SK-N-SH treated with all-trans-retinoic acid at 6 μM for 48 hours (cell line): ENCODE measurements around the gene LRMDA.

Experiments
- ATAC-seq: fragments of 200-7000 bp; cut with Tn5 transposase; 3 replicates; pipeline ENCODE4 v1.9.1; 2020; ENCODE audit warnings: mild to moderate bottlenecking, moderate library complexity
- BACH2 ChIP-seq: fragments of 250-450 bp; sonication (Bioruptor Pico); IDR thresholded peaks from 2 replicates; pipeline ENCODE4 v1.9.0; 2021; ENCODE audit warnings: mild to moderate bottlenecking, borderline replicate concordance
- CSDC2 ChIP-seq: fragments of 250-450 bp; sonication (Bioruptor Pico); IDR thresholded peaks from 2 replicates; pipeline ENCODE4 v1.5.0; 2020; ENCODE audit warnings: mild to moderate bottlenecking, moderate library complexity
- ESRRG ChIP-seq: fragments of 250-450 bp; sonication (Bioruptor Pico); IDR thresholded peaks from 2 replicates; pipeline ENCODE4 v1.6.1; 2021; ENCODE audit warnings: mild to moderate bottlenecking
- GLIS3 ChIP-seq: fragments of 250-450 bp; sonication (Bioruptor Pico); IDR thresholded peaks from 2 replicates; pipeline ENCODE4 v1.5.0; 2020; ENCODE audit warnings: mild to moderate bottlenecking, moderate library complexity
- ISL1 ChIP-seq: fragments of 250-450 bp; sonication (Bioruptor Pico); IDR thresholded peaks from 2 replicates; pipeline ENCODE4 v2.1.2; 2022; ENCODE audit warnings: mild to moderate bottlenecking, moderate library complexity
- OSR1 ChIP-seq: fragments of 250-450 bp; sonication (Bioruptor Pico); IDR thresholded peaks from 2 replicates; pipeline ENCODE4 v1.8.0; 2022; ENCODE audit warnings: moderate library complexity, mild to moderate bottlenecking, inconsistent platforms
- POU6F1 ChIP-seq: fragments of 250-450 bp; sonication (Bioruptor Pico); IDR thresholded peaks from 2 replicates; pipeline ENCODE4 v1.8.0; 2021; ENCODE audit warnings: low read depth, mild to moderate bottlenecking, moderate library complexity, borderline replicate concordance
- PPARA ChIP-seq: fragments of 250-450 bp; sonication (Bioruptor Pico); IDR thresholded peaks from 2 replicates; pipeline ENCODE4 v1.5.0; 2020; ENCODE audit warnings: mild to moderate bottlenecking, borderline replicate concordance
- RARB ChIP-seq: fragments of 250-450 bp; sonication (Bioruptor Pico); IDR thresholded peaks from 2 replicates; pipeline ENCODE4 v1.8.0; 2021; ENCODE audit warnings: mild to moderate bottlenecking, moderate library complexity
- SNAI2 ChIP-seq: fragments of 250-450 bp; sonication (Bioruptor Pico); IDR thresholded peaks from 2 replicates; pipeline ENCODE4 v1.5.0; 2020; ENCODE audit warnings: mild to moderate bottlenecking, moderate library complexity
- TCF4 ChIP-seq: fragments of 250-450 bp; sonication (Bioruptor Pico); IDR thresholded peaks from 2 replicates; pipeline ENCODE4 v1.8.0; 2021; ENCODE audit warnings: mild to moderate bottlenecking, moderate library complexity, borderline replicate concordance
- TOX ChIP-seq: fragments of 250-450 bp; sonication (Bioruptor Pico); IDR thresholded peaks from 2 replicates; pipeline ENCODE4 v1.8.0; 2021; ENCODE audit warnings: mild to moderate bottlenecking, moderate library complexity, borderline replicate concordance
- TSHZ2 ChIP-seq: fragments of 250-450 bp; sonication (Bioruptor Pico); IDR thresholded peaks from 2 replicates; pipeline ENCODE4 v1.5.0; 2020; ENCODE audit warnings: mild to moderate bottlenecking, moderate library complexity
- ZC3H10 ChIP-seq: fragments of 250-450 bp; sonication (Bioruptor Pico); IDR thresholded peaks from 2 replicates; pipeline ENCODE4 v1.5.1; 2021; ENCODE audit warnings: mild to moderate bottlenecking, moderate library complexity
- ZFP3 ChIP-seq: fragments of 250-450 bp; sonication (Bioruptor Pico); IDR thresholded peaks from 2 replicates; pipeline ENCODE4 v1.5.0; 2020; ENCODE audit warnings: mild to moderate bottlenecking, moderate library complexity
- ZFP30 ChIP-seq: fragments of 450-650 bp; formaldehyde crosslinking; IDR thresholded peaks from 2 replicates; pipeline ENCODE4 v1.5.0; 2022; ENCODE audit warnings: mild to moderate bottlenecking, moderate library complexity
- ZNF565 ChIP-seq: fragments of 450-650 bp; formaldehyde crosslinking; conservative IDR thresholded peaks from 2 replicates; pipeline ENCODE4 v1.5.0; 2020; ENCODE audit warnings: low read depth, mild to moderate bottlenecking, moderate library complexity
- ZNF70 ChIP-seq: fragments of 450-650 bp; formaldehyde crosslinking; IDR thresholded peaks from 2 replicates; pipeline ENCODE4 v1.5.0; 2020; ENCODE audit warnings: mild to moderate bottlenecking, moderate library complexity
- TF ChIP-seq, protein P1 (sequence below): fragments of 250-450 bp; sonication (Bioruptor Pico); IDR thresholded peaks from 2 replicates; pipeline ENCODE4 v1.5.1; 2021; ENCODE audit warnings: mild to moderate bottlenecking, moderate library complexity
- TF ChIP-seq, protein P2 (sequence below): fragments of 250-450 bp; sonication (Bioruptor Pico); IDR thresholded peaks from 2 replicates; pipeline ENCODE4 v1.8.0; 2020; ENCODE audit warnings: mild to moderate bottlenecking, moderate library complexity, borderline replicate concordance

The LRMDA gene

GRCh38 chr10:76469675-76470074, 1038.3 kb downstream of the LRMDA start:
- TF ChIP-seq, protein P1, sequence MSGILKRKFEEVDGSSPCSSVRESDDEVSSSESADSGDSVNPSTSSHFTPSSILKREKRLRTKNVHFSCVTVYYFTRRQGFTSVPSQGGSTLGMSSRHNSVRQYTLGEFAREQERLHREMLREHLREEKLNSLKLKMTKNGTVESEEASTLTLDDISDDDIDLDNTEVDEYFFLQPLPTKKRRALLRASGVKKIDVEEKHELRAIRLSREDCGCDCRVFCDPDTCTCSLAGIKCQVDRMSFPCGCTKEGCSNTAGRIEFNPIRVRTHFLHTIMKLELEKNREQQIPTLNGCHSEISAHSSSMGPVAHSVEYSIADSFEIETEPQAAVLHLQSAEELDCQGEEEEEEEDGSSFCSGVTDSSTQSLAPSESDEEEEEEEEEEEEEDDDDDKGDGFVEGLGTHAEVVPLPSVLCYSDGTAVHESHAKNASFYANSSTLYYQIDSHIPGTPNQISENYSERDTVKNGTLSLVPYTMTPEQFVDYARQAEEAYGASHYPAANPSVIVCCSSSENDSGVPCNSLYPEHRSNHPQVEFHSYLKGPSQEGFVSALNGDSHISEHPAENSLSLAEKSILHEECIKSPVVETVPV (CRISPR knock-in tag): no peak
- TF ChIP-seq ZC3H10 (CRISPR knock-in tag) (no peak), POU6F1 (CRISPR knock-in tag) (no peak), ZFP30 (CRISPR knock-in tag) (no peak), PPARA (no peak)
- no peak for ATAC-seq

- no peak for TF ChIP-seq ZFP3 (CRISPR knock-in tag)
- no peak for TF ChIP-seq CSDC2
- TF ChIP-seq, all 23 proteins: peak for 0
- ATAC-seq: no peak
Observed at GRCh38 chr10:76479103-76479790, 1047.8 kb downstream of the LRMDA start.

DNA sequence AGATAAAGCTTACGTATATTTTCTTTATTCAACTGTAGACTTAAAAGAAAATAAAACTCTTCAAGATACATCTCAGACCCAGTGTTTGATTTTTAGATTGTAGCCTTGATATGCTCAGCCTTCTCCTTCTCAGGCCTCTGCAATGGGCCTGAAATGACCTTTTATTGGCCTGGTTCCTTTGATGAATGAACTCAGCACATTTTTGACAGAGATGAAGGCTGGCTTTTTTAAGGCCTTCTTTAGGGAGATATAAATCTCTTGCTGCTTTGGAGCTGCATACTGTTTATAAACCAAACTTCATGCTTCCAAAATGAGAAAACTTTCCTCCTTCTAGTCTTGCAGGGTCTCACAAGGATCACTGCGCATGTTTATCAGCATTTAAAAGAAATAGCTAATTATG, 1049.8 kb downstream of the LRMDA start:
- no peak for ATAC-seq

More for the DNA sequence above, 1049.8 kb downstream of the LRMDA start:
- TF ChIP-seq ESRRG (CRISPR knock-in tag) (no peak), ZNF70 (CRISPR knock-in tag) (no peak), ZC3H10 (CRISPR knock-in tag) (no peak), TOX (CRISPR knock-in tag) (no peak), SNAI2 (CRISPR knock-in tag) (no peak), BACH2 (CRISPR knock-in tag) (no peak), RARB (CRISPR knock-in tag) (no peak), OSR1 (CRISPR knock-in tag) (no peak), CSDC2 (no peak), ZFP3 (CRISPR knock-in tag) (no peak), TSHZ2 (CRISPR knock-in tag) (no peak), GLIS3 (CRISPR knock-in tag) (no peak), TCF4 (CRISPR knock-in tag) (no peak), POU6F1 (CRISPR knock-in tag) (no peak), ZFP30 (CRISPR knock-in tag) (no peak), ISL1 (CRISPR knock-in tag) (no peak), ZNF565 (CRISPR knock-in tag) (no peak), PPARA (no peak)
- TF ChIP-seq, protein P2, sequence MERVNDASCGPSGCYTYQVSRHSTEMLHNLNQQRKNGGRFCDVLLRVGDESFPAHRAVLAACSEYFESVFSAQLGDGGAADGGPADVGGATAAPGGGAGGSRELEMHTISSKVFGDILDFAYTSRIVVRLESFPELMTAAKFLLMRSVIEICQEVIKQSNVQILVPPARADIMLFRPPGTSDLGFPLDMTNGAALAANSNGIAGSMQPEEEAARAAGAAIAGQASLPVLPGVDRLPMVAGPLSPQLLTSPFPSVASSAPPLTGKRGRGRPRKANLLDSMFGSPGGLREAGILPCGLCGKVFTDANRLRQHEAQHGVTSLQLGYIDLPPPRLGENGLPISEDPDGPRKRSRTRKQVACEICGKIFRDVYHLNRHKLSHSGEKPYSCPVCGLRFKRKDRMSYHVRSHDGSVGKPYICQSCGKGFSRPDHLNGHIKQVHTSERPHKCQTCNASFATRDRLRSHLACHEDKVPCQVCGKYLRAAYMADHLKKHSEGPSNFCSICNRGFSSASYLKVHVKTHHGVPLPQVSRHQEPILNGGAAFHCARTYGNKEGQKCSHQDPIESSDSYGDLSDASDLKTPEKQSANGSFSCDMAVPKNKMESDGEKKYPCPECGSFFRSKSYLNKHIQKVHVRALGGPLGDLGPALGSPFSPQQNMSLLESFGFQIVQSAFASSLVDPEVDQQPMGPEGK (CRISPR knock-in tag): no peak
- TF ChIP-seq, protein P1 (CRISPR knock-in tag): no peak
